Inflammatory macrophage treated with lipopolysaccharide for 1 hour (primary cell): Measurements from ENCODE around the gene RAD23B.
"Not testable (repeated sequence)": the region's sequence is repeated elsewhere in the genome, so short reads cannot be mapped to it uniquely, and the experiment has no call there.

ENCODE experiments used
- DNase-seq, 2 donors: peaks; one replicate each; pipeline ENCODE4 v3.0.0-alpha.2; 2020 to 2022

RAD23B gene

DNA sequence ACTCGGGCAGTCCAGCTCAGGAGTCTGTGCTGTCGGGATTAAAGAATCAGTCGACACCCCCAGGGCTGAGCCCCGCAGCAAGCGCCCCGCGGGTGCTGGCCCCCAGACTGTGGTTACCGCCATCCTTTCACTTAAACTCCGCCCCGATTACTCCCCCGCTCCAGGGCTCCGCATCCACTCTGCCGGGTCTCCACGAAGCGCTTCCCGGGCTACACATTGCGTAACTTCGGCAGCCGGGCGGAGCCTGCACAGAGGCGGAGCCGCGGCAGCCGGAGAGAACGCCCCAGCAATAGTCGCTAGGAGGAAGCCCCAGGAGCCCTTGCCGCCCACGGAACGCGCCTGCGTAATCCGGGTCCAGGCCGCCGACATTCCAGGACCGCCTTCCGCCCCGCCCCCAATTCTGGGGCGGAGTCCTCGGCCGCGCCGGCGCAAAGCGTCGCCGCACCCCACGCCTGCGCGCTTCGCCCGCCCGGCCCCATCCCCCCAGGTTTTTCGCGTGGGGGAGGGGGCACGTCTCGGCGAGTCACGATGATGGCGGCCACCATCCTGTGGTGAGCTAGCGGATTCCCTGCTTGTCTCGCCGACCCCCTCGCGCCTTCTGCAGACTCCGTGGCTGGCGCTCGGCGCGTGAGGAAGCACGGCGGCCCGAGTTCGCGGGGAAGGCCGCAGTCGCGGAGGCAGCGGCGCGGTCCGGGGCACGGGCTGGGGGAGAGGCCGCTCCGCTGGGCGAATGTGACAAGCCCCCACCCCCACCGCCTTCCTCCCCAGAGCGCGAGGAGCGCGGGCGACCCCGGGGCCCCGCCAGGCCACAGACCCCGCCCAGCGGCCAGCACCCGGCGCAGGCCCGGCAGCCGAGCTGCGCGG lies at the start of gene RAD23B:
Gene RAD23B (plus strand): TSS at position 521 of the 864 bp plus-strand sequence. CDS start 351 bp downstream, outside the sequence.
- peak; percentile 99 to 100 for DNase-seq

DNA sequence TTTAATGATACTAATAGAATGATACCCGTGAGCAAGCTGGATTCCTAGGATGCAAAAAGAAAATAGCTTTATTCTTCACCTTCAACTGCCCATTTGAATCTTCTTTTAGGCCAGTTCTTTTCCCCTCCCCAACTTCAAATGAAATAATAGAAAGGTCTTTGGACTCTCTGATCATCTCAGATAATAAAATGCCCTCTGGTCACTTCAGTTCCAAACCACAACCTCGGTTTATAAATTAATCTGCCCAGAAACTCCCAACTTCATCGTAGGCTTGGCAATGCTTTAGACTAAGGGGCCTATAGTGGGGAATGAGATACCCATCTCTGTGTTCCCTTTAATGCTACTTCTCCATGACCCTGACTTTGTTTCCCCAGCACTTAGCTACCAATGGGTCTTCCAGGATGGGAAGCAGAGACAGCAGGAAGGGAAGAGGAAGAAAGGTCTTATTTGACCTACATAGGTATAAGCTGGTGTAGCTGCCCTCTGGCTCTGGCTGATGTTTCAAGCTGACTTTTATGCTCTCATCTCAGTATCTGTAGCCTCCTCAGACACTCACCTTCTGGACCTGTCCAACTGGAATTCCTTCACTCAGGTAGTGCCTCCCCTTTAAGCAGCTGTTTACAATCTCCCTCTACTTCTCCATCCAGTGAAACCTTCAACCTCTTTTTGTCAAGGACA lies 47.2 kb upstream of the RAD23B start:
- DNase-seq = no peak

DNA sequence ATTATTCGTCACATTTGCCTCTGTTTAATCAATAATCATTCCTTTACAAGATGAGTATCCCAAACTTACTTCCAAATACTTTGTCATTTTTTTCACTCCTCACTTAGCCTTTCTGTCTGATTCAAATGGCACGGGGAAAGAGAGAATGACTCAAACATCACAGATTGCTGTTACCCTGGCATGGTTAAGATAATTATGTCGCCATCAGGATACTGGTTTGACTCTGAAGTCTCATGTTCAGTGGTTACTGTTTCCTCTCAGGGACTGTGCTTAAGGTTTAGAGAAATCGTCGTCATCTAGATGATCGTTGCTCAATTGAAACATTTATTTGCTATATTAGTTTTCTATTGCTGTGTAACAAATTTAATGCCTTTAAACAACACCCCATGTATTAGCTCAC lies 45.2 kb upstream of the RAD23B start:
- DNase-seq = peak; percentile 11 to 16

DNA sequence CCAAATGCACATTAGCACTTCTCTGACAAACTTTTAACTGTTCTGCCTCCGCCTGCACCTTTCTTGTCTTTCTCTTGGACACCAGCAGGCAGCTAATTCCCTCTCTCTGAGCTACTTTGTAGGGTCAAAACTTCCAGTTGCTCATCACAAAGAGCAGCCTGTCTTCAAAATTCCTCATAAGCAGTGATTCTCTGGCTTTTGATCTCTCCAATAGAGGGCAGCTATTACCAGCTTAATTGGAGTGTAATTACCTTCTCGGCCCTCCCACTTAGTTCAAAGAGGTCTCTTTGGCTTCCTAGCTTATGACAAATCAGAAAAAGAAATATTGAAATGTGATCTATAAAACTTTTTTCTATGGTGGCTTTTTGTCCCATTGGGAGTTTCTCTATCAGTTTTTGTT lies 43.6 kb upstream of the RAD23B start:
- peak in 1 of 2 donors; percentile 14 for DNase-seq

DNA sequence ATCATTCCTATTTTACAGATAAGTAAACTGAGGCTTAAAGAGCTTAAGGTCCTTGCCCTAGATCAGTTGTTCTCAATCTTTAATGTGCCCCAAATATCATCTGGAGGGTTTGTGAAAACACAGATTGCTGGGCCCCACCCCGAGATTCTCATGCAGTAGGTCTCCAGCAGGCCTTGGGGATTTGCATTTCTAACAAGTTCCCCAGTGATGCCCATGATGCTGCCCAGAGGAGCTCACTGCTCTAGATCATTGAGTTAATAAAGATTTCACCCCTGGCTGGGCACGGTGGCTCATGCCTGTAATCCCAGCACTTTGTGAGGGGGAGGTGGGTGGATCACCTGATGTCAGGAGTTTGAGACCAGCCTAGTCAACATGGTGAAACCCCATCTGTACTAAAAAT lies 42.8 kb upstream of the RAD23B start:
- DNase-seq = no peak

DNA sequence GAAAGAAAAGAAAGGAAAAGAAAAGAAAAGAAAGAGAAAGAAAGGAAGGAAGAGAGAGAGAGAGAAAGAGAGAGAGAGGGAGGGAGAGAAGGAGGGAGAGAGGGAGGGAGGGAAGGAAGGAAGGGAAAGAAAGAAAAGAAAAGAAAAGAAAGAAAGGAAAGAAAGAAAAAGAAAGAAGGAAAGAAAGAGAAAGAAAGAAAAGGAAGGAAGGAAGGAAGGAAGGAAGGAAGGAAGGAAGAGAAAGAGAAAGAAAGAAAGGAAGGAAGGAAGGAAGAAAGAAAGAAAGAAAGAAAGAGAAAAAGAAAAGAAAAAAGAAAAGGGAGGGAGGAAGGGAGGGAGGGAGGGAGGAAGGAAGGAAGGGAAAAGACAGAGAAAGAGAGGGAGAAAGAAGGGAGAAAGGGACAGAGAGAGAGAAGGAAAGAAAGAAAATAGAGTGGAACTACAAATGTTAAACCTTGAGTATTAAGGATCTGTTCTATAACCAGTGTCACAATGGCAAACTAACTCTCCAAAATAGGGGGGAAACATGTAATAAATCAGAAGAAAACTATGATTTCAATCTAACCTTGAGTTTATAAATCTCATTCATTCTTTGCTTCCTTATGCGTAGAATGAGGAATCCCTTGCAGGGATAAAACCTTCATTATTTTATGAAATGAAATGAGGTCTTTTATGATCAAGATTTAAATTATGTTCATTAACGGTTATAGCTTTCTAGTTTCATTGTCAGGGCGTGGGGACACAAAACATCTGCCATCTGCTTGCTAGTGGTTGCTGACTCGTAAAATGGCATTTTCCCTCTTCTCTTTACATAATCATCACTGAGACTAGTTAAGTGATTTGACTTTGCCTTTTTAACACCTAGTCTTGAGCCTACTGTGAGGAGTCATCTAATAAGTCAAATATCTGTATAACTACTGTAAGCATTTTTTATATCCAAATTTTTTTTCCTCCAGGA lies 40.7 kb upstream of the RAD23B start:
- no peak for DNase-seq

DNA sequence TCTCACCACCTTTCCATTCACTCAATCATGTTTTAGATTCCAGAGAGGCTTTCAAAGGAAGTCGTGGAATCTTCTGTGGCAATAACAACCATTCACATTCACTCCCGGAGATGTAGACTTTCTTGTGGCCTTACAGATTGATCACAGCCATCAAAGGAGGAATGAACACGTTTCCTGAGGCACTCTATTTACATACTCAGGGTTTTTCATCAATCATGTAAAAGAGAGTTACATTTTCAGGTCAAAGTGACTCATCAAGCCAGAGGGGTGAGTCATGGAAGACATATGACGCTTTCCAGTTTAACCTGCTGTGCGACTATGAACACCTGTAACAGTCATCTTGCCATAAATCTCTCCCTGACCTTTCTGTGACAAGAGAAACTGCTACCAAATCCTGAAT lies 39.3 kb upstream of the RAD23B start:
- no peak for DNase-seq

DNA sequence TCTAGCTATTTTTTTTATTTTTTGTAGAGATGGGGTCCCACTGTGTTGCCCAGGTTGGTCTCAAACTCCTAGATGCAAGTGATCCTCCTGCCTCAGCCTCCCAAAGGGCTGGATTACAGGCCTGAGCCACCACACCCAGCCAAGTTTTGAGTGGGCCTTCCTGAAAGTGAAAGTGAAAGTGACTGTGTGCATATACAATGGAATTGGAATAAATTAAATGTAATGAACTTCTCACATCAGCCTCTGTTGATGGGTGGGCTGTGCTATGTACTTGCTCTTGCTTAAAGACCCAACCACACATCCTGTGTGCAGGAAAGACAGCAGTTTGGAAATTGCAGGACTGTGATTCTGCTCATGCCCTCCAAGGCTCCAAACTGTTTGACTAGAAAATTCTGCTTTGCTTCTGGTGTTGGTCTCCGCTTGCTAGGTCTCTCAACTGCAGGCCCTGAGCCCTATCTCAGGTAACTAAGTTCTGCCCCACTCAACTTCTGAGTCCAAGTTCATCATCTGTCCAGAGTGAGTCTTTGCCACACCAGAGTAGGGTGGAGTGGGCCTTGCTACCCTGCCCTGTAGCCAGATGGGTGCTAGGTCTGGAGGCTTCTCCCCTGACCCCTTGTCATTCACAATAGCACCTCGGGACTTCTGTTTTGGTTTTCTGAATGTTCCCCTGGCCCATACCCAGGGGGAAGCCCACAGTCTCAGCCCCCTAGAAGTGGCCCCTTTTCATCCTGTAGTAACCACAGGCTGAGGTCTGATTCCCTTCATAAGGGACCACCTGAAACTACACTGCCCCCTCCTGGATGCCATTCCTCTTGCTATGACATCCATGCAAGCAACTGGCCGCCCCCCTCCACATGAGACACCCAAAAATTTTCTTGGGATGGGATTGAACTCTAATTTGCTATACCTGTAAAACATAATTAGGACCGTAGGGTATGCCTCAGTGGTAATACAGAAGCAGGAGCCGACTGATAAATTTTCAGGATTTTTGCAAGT lies 36.5 kb upstream of the RAD23B start:
- DNase-seq = peak in 1 of 2 donors; percentile 20

DNA sequence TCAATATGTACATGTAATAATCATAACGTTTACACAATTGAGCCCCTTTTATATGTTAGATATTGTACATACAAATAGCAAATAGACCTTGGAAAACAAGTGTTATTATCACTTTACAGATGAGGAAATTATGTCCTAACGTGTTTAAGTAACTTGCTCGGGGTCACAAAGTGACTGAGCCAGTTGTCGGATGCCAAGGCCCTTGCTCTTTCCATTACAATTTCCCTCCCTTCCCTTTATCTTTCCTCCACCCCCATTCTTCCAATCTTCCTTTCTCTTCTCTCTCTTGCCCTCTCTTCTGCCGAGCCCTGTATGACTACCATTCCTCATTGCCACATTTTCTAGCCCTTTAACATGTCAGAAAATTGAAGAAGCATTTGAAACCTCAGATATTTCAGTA lies 34.4 kb upstream of the RAD23B start:
- DNase-seq = no peak

DNA sequence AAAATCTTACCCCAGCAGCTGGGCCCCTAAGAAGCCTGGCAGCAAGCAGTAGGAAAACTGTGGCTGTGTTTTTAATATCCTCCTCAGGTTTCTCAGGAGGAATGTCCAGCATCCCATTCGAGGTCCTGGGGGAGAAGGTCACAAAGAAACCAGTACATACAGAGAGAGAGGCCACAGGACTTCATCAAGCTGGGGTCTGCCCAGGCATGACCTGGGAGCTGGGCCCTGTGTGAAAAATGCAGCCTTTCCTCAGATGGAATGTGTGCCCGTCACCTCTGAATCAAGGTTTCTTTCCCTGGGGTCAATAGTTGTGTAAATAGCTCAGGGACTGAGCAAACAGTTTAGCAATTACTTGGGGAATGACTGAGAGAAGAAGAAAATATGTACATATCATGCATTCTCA lies 33.9 kb upstream of the RAD23B start:
- DNase-seq = no peak

DNA sequence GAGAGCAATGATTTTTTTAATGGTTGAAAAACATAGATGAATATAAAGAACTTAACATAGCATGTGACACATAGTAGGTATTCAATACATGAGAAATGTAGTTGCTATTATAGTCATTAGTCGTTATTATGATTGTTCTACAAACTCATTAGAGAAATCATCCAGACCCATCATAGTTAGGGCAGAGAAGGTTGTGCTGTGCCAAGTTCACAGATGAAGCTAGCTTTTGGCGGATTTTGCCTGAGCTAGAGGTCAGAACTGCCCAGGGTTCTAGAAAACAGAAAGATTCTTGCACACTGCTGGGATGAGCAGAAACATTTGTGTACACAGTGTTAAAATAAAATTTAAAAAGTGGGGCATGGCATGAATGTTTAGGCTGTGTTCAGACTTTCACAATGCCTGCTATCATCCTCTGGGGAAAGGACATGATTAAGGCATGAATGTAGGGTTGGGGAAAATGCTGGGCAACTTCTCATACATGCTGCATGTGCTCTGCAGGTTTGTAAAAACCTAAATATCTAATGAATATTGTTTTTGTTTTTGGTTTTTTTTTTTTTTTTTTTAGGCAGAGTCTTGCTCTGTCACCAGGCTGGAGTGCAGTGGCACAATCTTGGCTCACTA lies 33.3 kb upstream of the RAD23B start:
- no peak for DNase-seq

DNA sequence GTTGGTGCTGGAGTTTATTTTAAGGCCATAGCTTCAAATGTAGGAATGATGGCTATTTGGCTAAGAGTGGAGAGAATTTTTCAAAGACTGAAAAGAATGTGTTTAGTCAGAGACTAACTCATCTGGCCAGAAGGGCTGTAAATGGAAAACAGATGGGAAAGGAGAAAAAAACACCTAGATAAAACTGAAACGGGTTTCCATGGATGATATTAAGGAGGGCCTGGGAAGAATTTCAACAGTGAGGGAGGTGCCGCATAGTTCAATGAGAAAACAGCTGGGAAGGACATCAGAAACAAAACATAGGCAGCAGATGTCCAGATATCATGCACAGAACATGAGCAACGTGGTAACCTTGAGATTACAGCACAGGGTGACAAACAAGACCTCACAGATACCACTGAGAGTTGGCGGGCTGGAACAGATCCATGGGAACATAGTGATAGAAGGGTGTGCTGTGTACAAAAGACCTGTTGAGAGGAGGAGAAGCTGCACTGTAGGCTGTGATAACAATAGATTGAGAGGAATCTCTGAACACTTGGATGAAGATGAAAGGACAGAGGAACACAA lies 31.2 kb upstream of the RAD23B start:
- DNase-seq = no peak

DNA sequence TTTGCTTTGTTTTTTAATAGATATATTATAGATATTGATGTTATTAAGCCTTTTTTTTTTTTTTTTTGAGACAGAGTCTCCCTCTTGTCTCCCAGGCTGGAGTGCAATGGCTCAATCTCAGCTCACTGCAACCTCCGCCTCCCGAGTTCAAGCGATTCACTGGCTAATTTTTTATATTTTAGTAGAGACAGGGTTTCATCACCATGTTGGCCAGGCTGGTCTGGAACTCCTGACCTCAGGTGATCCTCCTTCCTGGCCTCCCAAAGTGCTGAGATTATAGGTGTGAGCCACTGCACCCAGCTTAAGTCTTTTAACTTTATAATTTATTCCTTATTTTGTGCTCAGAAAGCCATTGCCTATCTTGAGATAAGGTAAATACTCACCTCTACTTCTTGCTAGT lies 24.2 kb upstream of the RAD23B start:
- no peak for DNase-seq

DNA sequence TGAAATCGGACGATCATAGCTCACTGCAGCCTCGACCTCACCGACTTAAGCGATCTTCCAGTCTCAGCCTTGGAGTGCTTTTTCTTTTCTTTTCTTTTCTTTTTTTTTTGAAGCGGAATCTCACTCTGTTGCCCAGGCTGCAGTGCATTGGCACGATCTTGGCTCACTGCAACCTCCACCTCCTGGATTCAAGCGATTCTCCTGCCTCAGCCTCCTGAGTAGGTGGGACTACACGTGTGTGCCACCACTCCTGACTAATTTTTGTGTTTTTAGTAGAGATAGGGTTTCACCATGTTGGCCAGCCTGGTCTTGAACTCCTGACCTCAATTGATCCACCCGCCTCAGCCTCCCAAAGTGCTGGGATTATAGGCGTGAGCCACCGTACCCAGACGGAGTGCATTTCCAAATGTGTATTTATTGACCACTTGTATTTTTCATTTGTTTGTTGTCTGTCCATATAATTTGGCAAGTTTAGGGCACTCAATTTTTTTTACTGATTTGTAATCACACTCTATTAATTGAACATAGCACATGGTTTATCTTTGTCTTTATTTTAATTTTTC lies 23.2 kb upstream of the RAD23B start:
- DNase-seq = not testable (repeated sequence)

DNA sequence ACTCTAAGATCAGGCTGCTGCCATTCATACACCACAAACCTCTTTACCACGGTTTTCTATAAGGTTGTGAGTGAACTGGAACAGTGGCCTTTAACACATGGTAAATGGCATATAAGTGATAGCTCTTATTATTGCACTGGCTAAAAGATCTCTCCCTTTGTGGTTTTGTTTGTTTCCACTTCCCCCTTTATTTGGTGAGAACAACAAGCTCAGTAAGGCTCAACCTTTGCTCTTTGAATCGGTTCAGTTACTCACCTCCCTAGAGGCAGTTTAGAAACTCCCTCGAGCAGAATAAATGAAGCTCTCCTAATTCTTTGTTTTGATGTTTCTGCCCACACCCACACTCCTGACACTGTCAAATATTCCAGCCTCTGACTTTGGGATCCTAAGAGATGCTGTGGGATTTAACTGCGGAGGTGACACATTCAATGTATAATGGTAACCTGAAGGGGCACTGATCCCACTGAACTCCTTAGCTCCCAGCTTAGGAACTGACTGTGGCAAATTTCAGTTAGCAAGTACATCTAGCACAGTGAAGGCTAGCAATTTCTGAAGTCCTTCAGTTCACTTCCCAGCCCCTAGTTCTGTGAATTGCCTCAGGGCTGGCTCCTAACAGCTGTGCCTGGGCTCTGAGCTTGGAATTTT lies 22.5 kb upstream of the RAD23B start:
- no peak for DNase-seq

DNA sequence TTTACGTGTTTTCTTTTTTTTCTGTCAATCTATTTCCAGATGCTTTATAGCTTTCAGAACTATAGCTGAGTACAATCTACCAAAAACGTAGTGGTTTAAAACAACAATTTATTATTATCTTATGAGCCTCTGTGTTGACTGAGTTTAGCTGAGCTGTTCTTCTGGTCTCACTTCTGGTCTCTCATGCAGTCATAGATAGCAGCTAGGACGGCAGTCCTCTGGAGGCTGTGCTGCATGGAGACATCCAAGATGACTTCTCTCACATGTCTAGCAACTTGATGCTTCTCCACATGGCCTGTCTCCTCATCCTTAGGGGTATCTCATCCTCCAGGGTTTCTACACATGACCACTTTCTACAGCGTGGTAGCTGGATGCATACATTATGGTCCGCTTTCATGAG lies 22.0 kb upstream of the RAD23B start:
- no peak for DNase-seq

DNA sequence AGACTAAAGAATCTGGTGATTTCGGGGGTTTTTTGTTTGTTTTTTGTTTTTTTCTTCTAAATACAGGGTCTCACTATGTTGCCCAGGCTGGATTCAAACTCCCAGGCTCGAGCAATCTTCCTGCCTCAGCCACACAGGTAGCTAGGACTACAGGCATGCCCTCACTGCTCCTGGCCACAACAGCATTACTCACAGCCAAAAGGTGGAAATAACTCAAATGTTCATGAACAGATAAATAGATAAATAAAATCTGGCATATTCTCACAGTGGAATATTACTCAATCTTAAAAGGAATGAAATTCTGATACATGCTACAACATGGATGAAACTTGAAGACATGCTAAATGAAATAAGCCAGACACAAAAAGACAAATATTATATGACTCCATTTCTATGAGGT lies 19.8 kb upstream of the RAD23B start:
- no peak for DNase-seq

DNA sequence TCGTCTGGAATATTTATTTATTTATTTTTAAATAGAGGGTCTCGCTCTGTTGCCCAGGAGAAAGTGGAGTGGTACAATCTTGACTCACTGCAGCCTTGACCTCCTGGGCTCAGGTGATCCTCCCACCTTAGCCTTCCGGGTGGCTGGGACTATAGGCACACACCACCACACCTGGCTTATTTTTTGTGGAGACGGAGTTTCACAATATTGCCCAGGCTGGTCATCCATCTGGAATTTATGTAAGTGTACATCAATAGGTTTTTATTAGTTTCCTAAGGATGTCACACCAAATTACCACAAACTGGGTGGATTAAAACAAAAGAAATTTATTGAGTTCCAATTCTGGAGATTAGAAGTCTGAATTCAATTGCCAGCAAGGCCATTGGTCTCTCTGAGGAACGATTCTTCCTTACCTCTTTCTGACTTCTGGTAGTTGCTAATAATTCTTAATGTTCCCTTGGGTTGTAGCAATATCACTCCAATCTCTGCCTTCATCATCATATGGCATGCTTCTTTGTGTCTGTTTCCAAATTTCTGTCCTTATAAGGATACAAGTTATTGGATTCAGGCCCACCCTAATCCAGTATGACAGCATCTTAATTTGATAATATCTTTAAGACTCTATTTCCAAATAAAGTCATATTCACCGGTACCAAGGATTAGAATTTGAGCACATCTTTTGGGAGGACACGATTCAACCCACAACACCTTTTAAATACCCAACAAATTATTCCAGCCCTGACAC lies 16.3 kb upstream of the RAD23B start:
- DNase-seq = no peak

DNA sequence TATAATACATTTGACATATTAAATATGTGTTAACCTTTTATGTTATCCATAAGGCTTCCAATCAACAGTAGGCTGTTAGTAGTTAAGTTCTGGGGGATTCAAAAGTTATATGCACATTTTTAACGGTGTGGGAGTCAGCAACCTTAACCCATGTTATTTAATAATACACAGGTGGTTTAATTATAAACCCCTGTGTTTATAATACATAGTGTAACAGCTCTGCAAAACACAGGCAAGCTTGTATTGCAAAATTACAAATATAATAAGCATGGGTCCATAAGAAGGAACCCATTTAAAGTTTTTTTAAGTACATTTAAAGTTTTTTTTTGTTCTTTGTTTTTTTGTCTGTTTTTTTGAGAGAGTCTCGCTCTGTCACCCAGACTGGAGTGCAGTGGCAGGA lies 14.5 kb upstream of the RAD23B start:
- DNase-seq = no peak
